ENCODE measurements around the gene DNM1.

The DNM1 gene

GRCh38 chr9:128201441-128202369 is 1.5 kb upstream of the DNM1 start:
- no peak for TF ChIP-seq CTCF (IDR thresholded peaks at IDR 0.05; ENCODE audit: insufficient read depth, low read length, missing control alignments)
- ChIA-PET CTCF (interaction anchor here (0.8 to 5.3 kb wide), 8 partner anchors 10 to 140 kb away, joined by 3 to 33 read pairs (median 4); partner anchors contain the start of gene CIZ1), POLR2A (interaction anchor here (0.6 kb wide), 1 partner anchor 41 kb away, joined by 3 read pairs; no protein-coding TSS in a partner anchor)
- H3K4me3 ChIP-seq (ENCODE audit: low read depth, low read length), result no peak overlapping the region
- DNase-seq (ENCODE audit: low read depth, low spot score), result no peak

- ChIA-PET CTCF (interaction anchor here (0.8 to 5.3 kb wide), 7 partner anchors 9 to 34 kb away, joined by 3 to 33 read pairs (median 7); partner anchors contain the start of gene CIZ1), POLR2A (interaction anchor here (0.6 kb wide), 1 partner anchor 42 kb away, joined by 3 read pairs; no protein-coding TSS in a partner anchor)
- no peak for DNase-seq (ENCODE audit: low read depth, low spot score)
- TF ChIP-seq CTCF (IDR thresholded peaks at IDR 0.05; ENCODE audit: insufficient read depth, low read length, missing control alignments), result no peak
- H3K4me3 ChIP-seq (ENCODE audit: low read depth, low read length), result no peak overlapping the region
Observed at GRCh38 chr9:128202648-128203023, 543 bp upstream of the DNM1 start.

- DNase-seq (ENCODE audit: low read depth, low spot score), result no peak
- ChIA-PET POLR2A (no interaction called here), CTCF (interaction anchor here (0.8 to 4.6 kb wide), 10 partner anchors 9 to 83 kb away, joined by 3 to 36 read pairs (median 6); partner anchors contain the start of gene CIZ1)
- no peak for TF ChIP-seq CTCF (IDR thresholded peaks at IDR 0.05; ENCODE audit: insufficient read depth, low read length, missing control alignments)
- H3K4me3 ChIP-seq (ENCODE audit: low read depth, low read length), result peak overlapping the region; percentile 84
Observed at GRCh38 chr9:128203707-128204551, 750 bp downstream of the DNM1 start.

- peak overlapping the region; percentile 84 for H3K4me3 ChIP-seq (ENCODE audit: low read depth, low read length)
- POLR2A ChIA-PET, result no interaction called here
- DNase-seq (ENCODE audit: low read depth, low spot score), result no peak
- CTCF ChIA-PET, result interaction anchor here (2.0 to 4.6 kb wide), 3 partner anchors 9 to 21 kb away, joined by 7 to 36 read pairs (median 24); partner anchors contain the start of gene CIZ1
- no peak for TF ChIP-seq CTCF (IDR thresholded peaks at IDR 0.05; ENCODE audit: insufficient read depth, low read length, missing control alignments)
Observed at GRCh38 chr9:128204858-128205257, 1.7 kb downstream of the DNM1 start.

GRCh38 chr9:128205296-128205944 is 2.2 kb downstream of the DNM1 start:
- CTCF ChIA-PET, result interaction anchor here (1.4 to 4.6 kb wide), 3 partner anchors 9 to 15 kb away, joined by 4 to 36 read pairs (median 24); partner anchors contain the start of gene CIZ1
- POLR2A ChIA-PET, result no interaction called here
- no peak overlapping the region for H3K4me3 ChIP-seq (ENCODE audit: low read depth, low read length)
- no peak for TF ChIP-seq CTCF (IDR thresholded peaks at IDR 0.05; ENCODE audit: insufficient read depth, low read length, missing control alignments)
- DNase-seq (ENCODE audit: low read depth, low spot score), result no peak

Measured in AG04449 (cell line).